H1 (cell line): ENCODE measurements around the gene RXRA. TPM values are rescaled to one million over a fixed set of nuclear protein-coding genes. Genes with fewer than 3 reads are reported as not detected.

ENCODE experiments used
- CBX8 ChIP-seq: fragments of 300-800, 300-1000 bp; sonication (generic); IDR thresholded peaks from 2 replicates; pipeline ENCODE4 v1.7.1; 2016; ENCODE audit warnings: low read depth, low read length, borderline replicate concordance
- polyA plus RNA-seq, 7 experiments: library from polyadenylated mRNA; depleted of rRNA in 3 of 7; stranded (reverse) in 5 of 7; unstranded in 2 of 7; fragments of >200 nt in 5 of 7; fragments of 200-250 nt in 2 of 7; gene quantifications; 1 replicate in 5 of 7; 2 replicates in 1 of 7; 4 replicates in 1 of 7; pipeline versions ENCODE4 v1.2.1 to v1.2.3, GENCODE V29; 2011 to 2013; ENCODE audit warnings: missing spikeins in 2 of 7, mixed read lengths in 2 of 7
- total RNA-seq: library from RNA; stranded (reverse); fragmentation: NEBNext Ultra II Directional; extraction: Animal tissue kit (Norgen Biotek cat#: 25700); gene quantifications from 2 replicates; pipeline ENCODE4 v1.2.1, GENCODE V29; 2021

Gene RXRA
- total and polyA plus RNA-seq, 2 of the 8 experiments (the other 6 are each of a cell fraction or from before 2014, with no cell fraction given) = 9.8 to 29.4 TPM

DNA sequence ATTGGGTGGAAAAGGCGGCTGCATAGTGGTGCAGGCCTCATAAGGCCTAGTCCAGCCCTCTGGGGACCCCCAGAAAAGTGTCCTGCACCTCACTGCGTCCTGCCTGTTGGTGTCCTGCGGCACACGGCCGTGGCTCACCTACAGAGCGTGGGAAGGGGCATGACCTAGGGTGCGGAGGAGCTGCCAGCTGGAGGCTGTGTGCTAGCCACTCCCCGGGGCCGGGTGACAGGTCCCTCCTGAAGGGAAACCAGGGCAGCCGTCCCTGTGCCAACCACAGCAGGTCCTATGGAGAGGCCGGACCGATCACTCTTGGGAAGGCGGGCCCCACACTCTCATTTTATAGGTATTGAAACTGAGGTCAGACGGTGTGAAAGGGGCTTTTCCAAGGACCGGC, 150.7 kb downstream of the RXRA start (continued):
- TF ChIP-seq CBX8 = no peak
